Right renal cortex interstitium (tissue), 3 donors: ENCODE measurements around the gene PNPT1. TPM values are rescaled to one million over a fixed set of nuclear protein-coding genes. Genes with fewer than 3 reads are reported as not detected.
"Not testable (repeated sequence)": the region's sequence is repeated elsewhere in the genome, so short reads cannot be mapped to it uniquely, and the experiment has no call there.

Source experiments
- DNase-seq, 3 donors: peaks; one replicate each; pipeline ENCODE4 v3.0.0-alpha.2; 2013; ENCODE audit warnings: low read depth in 3 of 3, low spot score in 2 of 3
- polyA plus RNA-seq, 3 donors: library from polyadenylated mRNA; unstranded; fragments of 120-200 nt; gene quantifications; one replicate each; pipeline ENCODE4 v1.2.1, GENCODE V29; 2013; ENCODE audit not compliant: insufficient read length in 3 of 3

Gene PNPT1
- 10 to 100 TPM; 22.8 to 29.4 (median 26.6) TPM for polyA plus RNA-seq

GRCh38 chr2:55693181-55694125 is at the start of gene PNPT1:
PNPT1 (minus strand) TSS chr2:55693844; CDS start chr2:55693823, 21 bp downstream.
- DNase-seq = peak; percentile 73 to 88 (median 85)

- no peak for DNase-seq
Measured at GRCh38 chr2:55742996-55743395, 49.4 kb upstream of the PNPT1 start.

DNA sequence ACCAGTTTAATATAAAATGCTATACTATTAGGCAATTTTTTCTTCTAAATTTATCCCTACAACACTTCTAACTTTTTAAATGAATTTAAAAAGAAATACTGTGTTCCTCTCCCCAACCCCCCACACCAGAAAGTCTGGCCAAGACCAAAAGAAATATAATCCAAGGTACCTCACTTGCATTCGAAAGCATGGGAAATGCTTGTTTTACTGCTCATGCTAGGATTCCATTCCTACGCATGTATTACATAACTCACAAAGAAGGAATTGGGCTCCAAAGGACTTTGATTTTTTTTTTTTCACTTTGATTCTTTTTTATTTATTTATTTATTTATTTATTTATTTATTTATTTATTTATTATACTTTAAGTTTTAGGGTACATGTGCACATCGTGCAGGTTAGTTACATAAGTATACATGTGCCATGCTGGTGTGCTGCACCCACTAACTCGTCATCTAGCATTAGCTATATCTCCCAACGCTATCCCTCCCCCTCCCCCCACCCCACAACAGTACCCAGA is 42.4 kb upstream of the PNPT1 start:
- DNase-seq = not testable (repeated sequence)

DNA sequence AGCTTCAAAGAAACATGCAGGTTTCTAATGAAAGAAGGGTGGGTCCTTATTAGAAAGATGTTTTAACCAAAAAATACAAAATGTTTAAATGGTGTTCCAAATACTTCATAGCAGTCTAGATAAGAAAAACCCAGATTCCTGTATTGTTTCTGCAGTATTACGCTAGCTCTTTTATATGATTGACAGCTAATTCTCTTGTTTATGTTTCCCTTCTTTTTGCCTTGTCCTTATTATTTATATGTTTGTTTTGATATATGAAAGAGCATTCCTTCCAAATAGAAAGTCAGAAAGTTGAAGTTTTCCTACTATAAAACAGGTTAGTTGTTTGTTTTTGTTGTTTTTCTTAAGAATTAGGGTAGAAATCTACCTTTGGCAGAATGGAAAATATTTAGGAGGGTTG is 41.1 kb upstream of the PNPT1 start:
- no peak for DNase-seq

DNA sequence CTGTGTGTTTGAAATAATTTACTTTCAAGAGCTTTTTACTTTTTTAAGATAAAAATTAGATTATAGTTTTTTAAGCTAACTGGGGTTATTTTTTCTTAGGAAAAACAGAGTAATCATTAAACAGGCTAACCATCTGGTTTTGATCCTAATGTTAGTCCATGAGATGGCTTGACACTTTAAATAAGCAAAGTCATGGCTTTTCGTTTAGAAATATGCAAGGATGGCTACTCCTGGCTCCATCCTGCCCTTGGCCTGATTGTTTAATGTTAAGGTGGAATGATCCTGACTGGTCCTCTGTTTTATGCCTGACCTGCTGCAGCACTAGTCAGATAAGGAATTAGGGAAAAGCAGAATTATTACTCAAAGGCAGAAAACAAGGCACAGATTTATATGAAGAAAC is 39.7 kb upstream of the PNPT1 start:
- DNase-seq = no peak

GRCh38 chr2:55732854-55733253 is 39.2 kb upstream of the PNPT1 start:
- DNase-seq = no peak

DNA sequence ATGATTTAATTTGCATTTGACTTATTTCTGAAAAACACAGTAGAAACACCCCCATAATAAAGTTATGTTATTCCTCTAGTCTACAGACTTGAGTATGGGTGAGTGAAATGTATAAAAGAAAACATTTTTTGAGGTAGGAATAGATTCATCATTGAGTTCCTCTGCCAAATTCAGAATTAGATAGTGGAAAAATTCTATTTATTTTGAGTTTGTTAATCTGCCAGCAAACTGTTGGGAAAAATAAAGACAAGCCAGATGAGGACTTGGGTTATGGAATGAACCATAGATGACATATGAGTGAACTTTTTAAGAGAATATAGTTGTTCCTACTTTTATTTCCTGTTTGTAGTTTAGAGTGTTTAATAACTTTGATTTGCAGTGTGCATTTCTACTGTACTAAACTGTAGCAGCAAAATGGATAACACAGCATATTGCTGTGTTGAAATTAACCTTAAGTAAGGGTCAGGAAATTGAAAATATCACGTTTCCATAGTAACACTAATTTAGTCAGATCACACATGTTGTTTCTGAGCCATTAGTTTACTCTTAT is 35.6 kb upstream of the PNPT1 start:
- no peak for DNase-seq

DNA sequence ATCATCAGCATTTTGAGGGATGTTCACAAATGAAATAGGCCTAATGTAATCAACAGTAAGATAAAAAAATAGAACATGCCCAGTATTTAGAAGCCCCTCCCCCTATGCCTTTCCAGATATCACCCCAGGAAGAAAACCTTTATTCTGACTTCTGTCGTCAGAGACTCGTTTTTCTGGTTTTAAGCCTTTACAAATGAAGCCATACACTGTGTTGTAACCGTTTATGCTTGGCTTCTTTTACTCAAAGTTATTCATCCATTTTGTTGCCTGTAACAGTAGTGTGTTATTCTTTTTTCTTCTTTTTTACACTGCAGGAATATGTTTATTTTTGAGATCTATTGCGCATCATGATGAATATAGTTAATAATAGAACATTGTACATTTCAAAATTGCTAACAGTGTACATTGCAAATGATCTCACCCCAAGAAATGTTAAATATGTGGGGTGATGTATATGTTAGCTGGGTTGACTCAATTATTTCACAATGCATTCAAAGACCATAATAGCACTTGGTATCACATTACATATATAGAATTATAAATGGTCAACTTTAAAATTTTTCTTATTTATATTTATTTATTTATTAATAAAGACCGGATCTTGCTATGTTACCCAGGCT is 28.1 kb upstream of the PNPT1 start:
- DNase-seq = peak in 2 of 3 donors; percentile 36 to 47

DNA sequence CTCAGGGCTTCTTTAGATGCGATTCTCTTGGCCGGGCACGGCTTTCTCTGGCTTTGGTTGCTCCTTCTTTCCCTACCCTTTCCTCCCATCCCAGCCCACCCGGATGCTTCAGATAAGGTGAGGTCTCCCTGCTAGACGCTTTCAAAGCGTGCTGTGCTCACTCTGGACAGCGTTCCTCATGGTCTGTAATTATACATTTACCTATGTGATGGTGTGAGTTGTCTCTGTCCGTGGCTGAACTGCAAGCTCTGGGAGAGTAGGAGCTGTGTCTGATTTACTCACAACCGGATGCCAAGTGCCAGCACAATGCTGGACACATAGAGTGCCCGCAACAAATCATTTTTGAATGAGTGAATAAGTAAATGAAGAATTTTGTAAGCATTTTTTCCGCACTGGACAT is 26.8 kb upstream of the PNPT1 start:
- DNase-seq = no peak

GRCh38 chr2:55719852-55720251 is 26.2 kb upstream of the PNPT1 start:
- no peak for DNase-seq

GRCh38 chr2:55718165-55719008 is 24.7 kb upstream of the PNPT1 start:
- DNase-seq = peak in 2 of 3 donors; percentile 37 to 53

- DNase-seq = no peak
Measured at GRCh38 chr2:55715626-55716025, 22.0 kb upstream of the PNPT1 start.

- DNase-seq = not testable (repeated sequence)
Measured at GRCh38 chr2:55715178-55715577, 21.5 kb upstream of the PNPT1 start.

GRCh38 chr2:55712477-55713060 is 18.9 kb upstream of the PNPT1 start:
- no peak for DNase-seq

GRCh38 chr2:55710025-55710424 is 16.4 kb upstream of the PNPT1 start:
- no peak for DNase-seq

DNA sequence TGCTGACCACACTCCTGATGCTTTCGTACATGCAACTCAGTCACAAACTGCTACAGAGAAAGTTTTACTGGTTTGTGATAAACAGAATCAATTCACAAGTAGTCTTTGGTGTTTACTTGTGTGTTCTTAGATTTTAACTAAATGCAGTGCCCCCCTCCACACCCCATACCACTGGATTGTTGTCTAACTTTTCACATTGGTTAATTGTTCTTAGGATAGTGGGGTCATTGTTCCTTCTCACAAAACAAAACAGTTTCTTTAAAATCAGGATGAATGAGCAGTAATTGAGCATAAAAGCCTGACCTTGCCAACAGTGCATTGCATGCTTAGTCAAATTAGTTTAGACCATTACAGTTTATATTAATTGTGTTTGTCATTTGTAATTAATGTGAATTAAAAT is 14.1 kb upstream of the PNPT1 start:
- DNase-seq = no peak

DNA sequence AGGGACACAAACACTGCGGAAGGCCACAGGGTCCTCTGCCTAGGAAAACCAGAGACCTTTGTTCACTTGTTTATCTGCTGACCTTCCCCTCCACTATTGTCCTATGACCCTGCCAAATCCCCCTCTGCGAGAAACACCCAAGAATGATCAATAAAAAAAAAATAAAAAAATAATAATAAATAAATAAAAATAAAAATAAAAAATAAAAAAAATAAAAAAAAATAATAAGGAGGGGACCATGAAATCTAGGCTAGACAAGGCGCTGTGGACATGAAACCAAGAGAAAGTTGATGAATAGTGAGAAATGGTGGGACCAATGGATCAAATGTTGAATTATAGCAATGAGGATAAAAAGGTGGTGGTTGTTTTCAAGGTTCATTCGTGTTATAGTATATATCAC is 12.6 kb upstream of the PNPT1 start:
- DNase-seq = not testable (repeated sequence)

DNA sequence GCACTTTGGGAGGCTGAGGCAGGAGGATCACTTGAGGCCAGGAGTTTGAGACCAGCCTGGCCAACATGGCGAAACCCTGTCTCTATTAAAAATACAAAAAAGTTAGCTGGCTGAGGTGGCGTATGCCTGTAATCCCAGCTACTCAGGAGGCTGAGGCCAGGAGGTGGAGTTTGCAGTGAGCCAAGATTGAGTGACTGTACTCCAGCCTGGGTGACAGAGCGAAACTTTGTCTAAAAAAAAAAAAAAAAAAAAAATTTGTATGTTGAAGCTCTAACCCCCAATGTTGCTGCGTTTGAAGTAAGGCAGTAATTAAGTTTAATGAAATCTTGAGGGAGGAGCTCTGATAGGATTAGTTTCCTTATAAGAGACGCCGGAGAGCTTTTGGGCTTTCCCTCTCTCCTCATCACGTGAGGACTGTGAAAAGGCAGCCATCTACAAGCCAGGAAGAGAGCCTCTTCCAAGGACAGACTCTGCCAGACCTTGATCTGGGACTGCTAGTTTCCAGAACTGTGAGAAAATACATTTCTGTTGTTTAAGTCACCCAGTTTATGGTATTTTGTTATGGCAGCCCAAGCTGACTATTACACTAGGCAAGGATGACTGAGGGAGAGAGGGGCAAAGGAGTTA is 11.5 kb upstream of the PNPT1 start:
- no peak for DNase-seq

DNA sequence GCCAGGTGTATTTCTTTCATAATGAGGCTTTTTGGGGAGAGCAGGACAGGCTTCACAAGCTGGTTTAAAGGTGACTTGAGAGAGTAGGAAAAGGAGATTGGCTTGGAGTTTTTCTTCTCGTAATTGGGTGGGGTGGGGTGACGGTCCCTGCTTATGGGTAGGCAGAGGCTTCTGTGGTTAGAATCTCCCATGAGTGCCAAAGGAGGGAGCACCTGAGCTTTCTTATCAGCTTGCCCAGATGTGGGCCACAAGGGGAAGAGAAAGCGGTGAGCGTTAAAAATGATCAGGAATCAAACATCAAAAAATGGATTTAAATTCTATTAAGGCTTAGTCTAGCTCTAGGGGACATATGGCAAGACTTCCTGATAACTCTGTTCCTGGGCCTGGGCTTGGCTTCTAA is 9.7 kb upstream of the PNPT1 start:
- no peak for DNase-seq

- not testable (repeated sequence) for DNase-seq
Measured at GRCh38 chr2:55692740-55693139, 904 bp downstream of the PNPT1 start.
